ENCODE measurements around the gene PPP2R3B.
"Not testable (repeated sequence)": the region's sequence is repeated elsewhere in the genome, so short reads cannot be mapped to it uniquely, and the experiment has no call there.

Gene PPP2R3B

GRCh38 chrX:317424-318067, 69.2 kb downstream of the PPP2R3B start:
- DNase-seq, result no peak

GRCh38 chrX:316351-317325, 70.1 kb downstream of the PPP2R3B start:
- DNase-seq, result no peak

- no peak for DNase-seq
Observed at GRCh38 chrX:314781-315595, 71.7 kb downstream of the PPP2R3B start.

GRCh38 chrX:314049-314448, 72.7 kb downstream of the PPP2R3B start:
- no peak for DNase-seq

- DNase-seq, result no peak
Observed at GRCh38 chrX:313546-313945, 73.2 kb downstream of the PPP2R3B start.

GRCh38 chrX:312621-313331, 73.9 kb downstream of the PPP2R3B start:
- no peak for DNase-seq

GRCh38 chrX:311156-312129, 75.3 kb downstream of the PPP2R3B start:
- DNase-seq, result no peak

- no peak for DNase-seq
Observed at GRCh38 chrX:310621-311155, 76.0 kb downstream of the PPP2R3B start.

- DNase-seq, result no peak
Observed at GRCh38 chrX:308821-309520, 77.7 kb downstream of the PPP2R3B start.

GRCh38 chrX:307261-308111, 79.2 kb downstream of the PPP2R3B start:
- no peak for DNase-seq

- not testable (repeated sequence) for DNase-seq
Observed at GRCh38 chrX:306614-307251, 80.0 kb downstream of the PPP2R3B start.

GRCh38 chrX:305781-306613, 80.7 kb downstream of the PPP2R3B start:
- DNase-seq, result not testable (repeated sequence)

- no peak for DNase-seq
Observed at GRCh38 chrX:302975-303374, 83.7 kb downstream of the PPP2R3B start.

GRCh38 chrX:300334-300733, 86.4 kb downstream of the PPP2R3B start:
- no peak for DNase-seq

- DNase-seq, result no peak
Observed at GRCh38 chrX:298993-299392, 87.7 kb downstream of the PPP2R3B start.

GRCh38 chrX:295136-295535, 91.6 kb downstream of the PPP2R3B start:
- DNase-seq, result no peak

- no peak for DNase-seq
Observed at GRCh38 chrX:292900-293897, 93.5 kb downstream of the PPP2R3B start.

Data from NCI-H774 (cell line).